Stimulated activated naive CD8-positive, alpha-beta T cell treated with anti-CD3 and anti-CD28 coated beads, Interleukin-15, Interleukin-2, amounts not matched to agents 100 ng/mL and 50 ng/mL, for 24 hours (primary cell): ENCODE results near the gene DOCK1.

Experiments used
- H3K27ac Mint-ChIP-seq: one replicate; pipeline ENCODE4 v1.8.0; 2021; ENCODE audit warnings: mild to moderate bottlenecking, mixed read lengths
- H3K27me3 Mint-ChIP-seq: one replicate; pipeline ENCODE4 v1.8.0; 2021; ENCODE audit warnings: mixed read lengths
- H3K36me3 Mint-ChIP-seq: one replicate; pipeline ENCODE4 v1.8.0; 2021; ENCODE audit warnings: low read depth, mixed read lengths
- H3K4me1 Mint-ChIP-seq: one replicate; pipeline ENCODE4 v1.8.0; 2021; ENCODE audit warnings: low read depth, mixed read lengths
- H3K4me3 Mint-ChIP-seq: one replicate; pipeline ENCODE4 v1.8.0; 2021; ENCODE audit warnings: mild to moderate bottlenecking, mixed read lengths
- H3K9me3 Mint-ChIP-seq: one replicate; pipeline ENCODE4 v1.8.0; 2021; ENCODE audit warnings: mixed read lengths

The DOCK1 gene

GRCh38 chr10:127186813-127187212, 281.6 kb downstream of the DOCK1 start:
- no peaks in the 10 kb centered on the region for H3K9me3 Mint-ChIP-seq
- no peaks in the 10 kb centered on the region for H3K4me1 Mint-ChIP-seq
- no peaks in the 10 kb centered on the region for H3K27me3 Mint-ChIP-seq
- H3K4me3 Mint-ChIP-seq: no peak overlapping the region
- H3K27ac Mint-ChIP-seq: no peak overlapping the region
- no peaks in the 10 kb centered on the region for H3K36me3 Mint-ChIP-seq

- Mint-ChIP-seq H3K36me3 (no peaks in the 10 kb centered on the region), H3K27me3 (peaks cover 12% of the 10 kb centered on the region), H3K27ac (no peak overlapping the region), H3K9me3 (no peaks in the 10 kb centered on the region), H3K4me3 (no peak overlapping the region), H3K4me1 (no peaks in the 10 kb centered on the region)
Observed at GRCh38 chr10:127189226-127189625, 284.0 kb downstream of the DOCK1 start.

DNA sequence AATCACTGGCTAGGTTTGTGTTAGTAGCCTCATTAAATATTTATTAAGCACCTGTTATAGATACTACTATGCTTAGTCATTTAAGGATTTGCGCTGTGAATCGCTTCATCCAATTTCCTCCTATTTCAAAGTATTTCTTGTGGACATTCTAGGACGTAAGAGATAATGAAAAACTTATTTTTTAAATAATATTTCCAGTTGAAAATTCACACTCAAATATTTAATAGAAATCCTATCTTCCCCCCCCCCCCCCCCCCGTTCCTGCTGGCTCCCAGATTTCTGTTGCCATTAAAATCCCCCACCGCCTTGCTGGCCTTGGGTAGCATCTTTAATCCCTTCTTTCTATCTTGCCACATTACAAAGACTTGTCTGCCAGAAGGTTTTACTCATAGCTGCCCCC, 285.2 kb downstream of the DOCK1 start:
- no peaks in the 10 kb centered on the region for H3K9me3 Mint-ChIP-seq
- H3K36me3 Mint-ChIP-seq: no peaks in the 10 kb centered on the region
- H3K27ac Mint-ChIP-seq: no peak overlapping the region
- no peaks in the 10 kb centered on the region for H3K4me1 Mint-ChIP-seq
- peaks cover 19% of the 10 kb centered on the region for H3K27me3 Mint-ChIP-seq
- no peak overlapping the region for H3K4me3 Mint-ChIP-seq

DNA sequence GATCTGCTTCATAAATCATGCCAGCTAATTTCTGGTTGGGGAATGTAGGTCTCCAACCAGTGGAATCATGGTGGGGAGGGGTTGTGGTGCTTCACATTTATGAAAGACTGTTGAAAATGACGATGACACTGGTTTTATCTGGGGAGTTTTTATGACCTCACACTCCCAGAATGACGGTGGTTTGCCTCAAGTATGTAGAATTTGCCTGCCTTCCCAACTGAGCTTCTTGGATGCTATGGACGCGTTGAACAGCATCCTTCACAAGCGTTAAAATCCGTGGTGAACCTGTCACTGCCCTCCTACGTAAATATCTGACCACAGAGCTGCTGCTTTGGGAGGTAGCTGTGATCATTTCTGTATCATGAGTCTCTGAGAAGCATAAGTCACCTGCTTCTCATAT, 287.9 kb downstream of the DOCK1 start:
- Mint-ChIP-seq H3K4me3 (no peak overlapping the region), H3K36me3 (no peaks in the 10 kb centered on the region), H3K27me3 (peaks cover 30% of the 10 kb centered on the region)

GRCh38 chr10:127194111-127194510, 288.9 kb downstream of the DOCK1 start:
- no peaks in the 10 kb centered on the region for H3K9me3 Mint-ChIP-seq
- H3K4me3 Mint-ChIP-seq: no peak overlapping the region
- no peak overlapping the region for H3K27ac Mint-ChIP-seq
- no peaks in the 10 kb centered on the region for H3K36me3 Mint-ChIP-seq
- H3K4me1 Mint-ChIP-seq: no peaks in the 10 kb centered on the region
- H3K27me3 Mint-ChIP-seq: peaks cover 33% of the 10 kb centered on the region

More for the DNA sequence above, 287.9 kb downstream of the DOCK1 start:
- no peaks in the 10 kb centered on the region for H3K9me3 Mint-ChIP-seq
- no peaks in the 10 kb centered on the region for H3K4me1 Mint-ChIP-seq
- no peak overlapping the region for H3K27ac Mint-ChIP-seq

- H3K4me3 Mint-ChIP-seq: no peak overlapping the region
- no peaks in the 10 kb centered on the region for H3K4me1 Mint-ChIP-seq
- H3K36me3 Mint-ChIP-seq: no peaks in the 10 kb centered on the region
- H3K9me3 Mint-ChIP-seq: no peaks in the 10 kb centered on the region
- H3K27ac Mint-ChIP-seq: no peak overlapping the region
- H3K27me3 Mint-ChIP-seq: peaks cover 33% of the 10 kb centered on the region
Observed at GRCh38 chr10:127194599-127194998, 289.4 kb downstream of the DOCK1 start.

DNA sequence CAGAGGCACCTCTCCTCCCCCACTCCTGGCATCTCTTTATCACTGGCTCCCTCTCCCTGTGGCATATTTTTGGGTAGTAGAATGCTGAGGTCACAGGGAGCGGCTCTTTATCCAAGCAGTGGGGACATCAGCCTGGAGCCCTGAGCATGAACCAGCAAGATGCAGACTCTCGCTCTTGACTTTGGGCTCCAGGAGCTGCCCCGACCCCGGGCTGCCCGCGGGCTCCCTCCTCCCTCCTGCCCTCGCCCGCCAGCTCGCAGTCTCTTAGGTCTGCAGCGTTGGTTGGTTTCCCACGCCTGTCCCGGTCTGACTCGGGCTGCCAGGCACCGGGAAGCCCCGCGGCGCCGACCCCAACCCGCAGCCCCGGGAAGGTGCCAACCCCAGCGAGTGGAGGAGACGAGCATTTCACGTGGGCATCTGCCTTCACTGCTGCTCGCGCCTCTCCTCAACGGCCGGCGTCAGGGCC, 289.8 kb downstream of the DOCK1 start:
- Mint-ChIP-seq H3K27me3 (peaks cover 33% of the 10 kb centered on the region), H3K9me3 (no peaks in the 10 kb centered on the region)

GRCh38 chr10:127195571-127196281, 290.5 kb downstream of the DOCK1 start:
- Mint-ChIP-seq H3K36me3 (no peaks in the 10 kb centered on the region), H3K9me3 (no peaks in the 10 kb centered on the region), H3K4me3 (no peak overlapping the region), H3K4me1 (no peaks in the 10 kb centered on the region), H3K27me3 (peaks cover 33% of the 10 kb centered on the region), H3K27ac (no peak overlapping the region)

More for the DNA sequence above, 289.8 kb downstream of the DOCK1 start:
- no peaks in the 10 kb centered on the region for H3K36me3 Mint-ChIP-seq
- H3K4me1 Mint-ChIP-seq: no peaks in the 10 kb centered on the region
- H3K27ac Mint-ChIP-seq: no peak overlapping the region
- no peak overlapping the region for H3K4me3 Mint-ChIP-seq

- Mint-ChIP-seq H3K36me3 (no peaks in the 10 kb centered on the region), H3K27ac (no peak within 1 kb of the TSS), H3K4me1 (no peaks in the 10 kb centered on the region), H3K9me3 (no peaks in the 10 kb centered on the region), H3K27me3 (peaks cover 33% of the 10 kb centered on the region), H3K4me3 (no peak within 1 kb of the TSS)
Observed at GRCh38 chr10:127196282-127197153, 291.3 kb downstream of the DOCK1 start, which contains the start of gene INSYN2A. Gene INSYN2A (minus strand): TSS chr10:127196591. CDS start chr10:127176395, 20,196 bp downstream.

DNA sequence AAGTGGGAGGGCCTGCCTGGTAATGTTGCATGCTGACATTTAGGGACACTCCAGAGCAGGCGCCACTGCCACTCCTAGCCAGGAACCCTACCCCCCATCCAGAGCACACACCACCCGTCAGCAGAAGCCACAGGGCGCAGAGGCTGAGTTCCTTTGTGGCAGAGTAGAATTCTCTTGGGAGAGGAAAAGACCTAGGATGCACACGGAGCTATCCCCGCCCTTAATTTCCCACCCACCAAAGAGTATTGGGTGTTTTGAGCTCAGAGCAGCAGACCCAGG, 291.9 kb downstream of the DOCK1 start:
- H3K27ac Mint-ChIP-seq: no peak overlapping the region

GRCh38 chr10:127198307-127198706, 293.1 kb downstream of the DOCK1 start:
- no peak overlapping the region for H3K4me3 Mint-ChIP-seq

More for the DNA sequence above, 291.9 kb downstream of the DOCK1 start:
- peaks cover 33% of the 10 kb centered on the region for H3K27me3 Mint-ChIP-seq
- H3K4me1 Mint-ChIP-seq: no peaks in the 10 kb centered on the region
- no peak overlapping the region for H3K4me3 Mint-ChIP-seq
- no peaks in the 10 kb centered on the region for H3K36me3 Mint-ChIP-seq
- no peaks in the 10 kb centered on the region for H3K9me3 Mint-ChIP-seq

GRCh38 chr10:127198721-127199120, 293.5 kb downstream of the DOCK1 start:
- Mint-ChIP-seq H3K4me3 (no peak overlapping the region), H3K4me1 (no peaks in the 10 kb centered on the region), H3K27me3 (peaks cover 25% of the 10 kb centered on the region), H3K9me3 (no peaks in the 10 kb centered on the region), H3K27ac (no peak overlapping the region), H3K36me3 (no peaks in the 10 kb centered on the region)

More at GRCh38 chr10:127198307-127198706, 293.1 kb downstream of the DOCK1 start:
- Mint-ChIP-seq H3K27ac (no peak overlapping the region), H3K4me1 (no peaks in the 10 kb centered on the region), H3K36me3 (no peaks in the 10 kb centered on the region), H3K9me3 (no peaks in the 10 kb centered on the region), H3K27me3 (peaks cover 29% of the 10 kb centered on the region)

DNA sequence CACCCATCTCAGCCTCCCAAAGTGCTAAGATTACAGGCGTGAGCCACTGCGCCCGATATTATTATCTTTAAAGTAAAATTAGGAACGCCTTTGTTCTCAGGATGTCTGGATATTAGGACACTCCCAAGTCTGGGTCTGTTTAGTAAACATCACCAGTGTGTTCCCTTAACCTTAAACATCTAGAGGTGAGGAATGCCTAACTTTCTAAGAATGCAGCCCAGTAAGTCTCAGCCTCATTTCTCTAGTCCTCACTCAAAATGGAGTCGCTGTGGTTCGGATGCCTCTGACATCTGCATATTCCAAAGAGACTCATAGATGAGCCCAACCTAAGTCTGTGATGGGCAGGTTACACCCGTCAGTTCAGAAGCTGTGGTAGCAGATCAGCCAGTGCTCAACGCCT, 295.4 kb downstream of the DOCK1 start:
- Mint-ChIP-seq H3K4me1 (no peaks in the 10 kb centered on the region), H3K36me3 (no peaks in the 10 kb centered on the region), H3K27me3 (peaks cover 14% of the 10 kb centered on the region), H3K27ac (no peak overlapping the region), H3K9me3 (no peaks in the 10 kb centered on the region), H3K4me3 (no peak overlapping the region)

DNA sequence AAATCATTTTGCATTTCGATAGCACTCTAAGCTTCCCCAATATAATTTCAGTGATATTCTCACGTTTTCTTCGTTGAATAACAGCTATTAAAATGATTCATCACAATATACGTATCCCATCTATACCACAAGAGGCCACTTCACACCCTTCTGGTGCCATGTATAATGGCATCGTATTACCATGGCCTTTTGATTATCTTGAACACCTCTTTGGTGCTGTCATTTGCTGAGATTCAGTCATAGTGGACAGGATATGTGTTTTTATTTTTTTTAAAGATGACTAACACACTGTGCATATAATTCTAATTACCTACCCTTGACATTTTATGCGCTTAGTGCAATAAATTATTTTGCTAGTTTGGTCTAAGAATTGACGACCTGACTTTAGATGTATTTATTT, 297.8 kb downstream of the DOCK1 start:
- Mint-ChIP-seq H3K27me3 (peaks cover 4% of the 10 kb centered on the region), H3K4me1 (no peaks in the 10 kb centered on the region), H3K36me3 (no peaks in the 10 kb centered on the region), H3K9me3 (no peaks in the 10 kb centered on the region), H3K27ac (no peak overlapping the region), H3K4me3 (no peak overlapping the region)

DNA sequence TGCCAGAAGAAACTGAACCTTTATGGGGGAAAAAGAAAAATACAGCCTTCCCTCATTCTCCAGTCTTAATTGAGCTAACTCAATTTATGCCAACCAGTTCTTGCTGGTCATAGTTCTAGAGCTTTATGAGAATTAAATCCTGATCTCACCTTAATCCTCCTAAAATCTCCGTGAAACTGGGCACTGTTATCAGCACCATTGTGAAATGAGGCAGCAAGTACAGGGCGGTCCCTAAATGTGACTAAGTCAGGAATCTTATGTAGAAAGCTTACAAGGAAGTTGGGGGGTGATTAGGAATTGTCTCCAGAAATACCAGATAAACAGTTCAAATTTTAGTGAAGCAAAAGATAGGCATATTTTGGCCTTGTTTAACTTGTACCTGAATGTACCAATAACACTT, 301.9 kb downstream of the DOCK1 start:
- Mint-ChIP-seq H3K9me3 (no peaks in the 10 kb centered on the region), H3K27me3 (no peaks in the 10 kb centered on the region), H3K36me3 (no peaks in the 10 kb centered on the region), H3K4me1 (no peaks in the 10 kb centered on the region), H3K27ac (no peak overlapping the region), H3K4me3 (no peak overlapping the region)
